HepG2 (cell line): ENCODE measurements around the gene TATDN2. TPM values are rescaled to one million over a fixed set of nuclear protein-coding genes. Genes with fewer than 3 reads are reported as not detected.

Experiments
- ATAC-seq: fragments of 200-7000 bp; cut with Tn5 transposase; 3 replicates; pipeline ENCODE4 v1.9.1; 2020; ENCODE audit warnings: mild to moderate bottlenecking, moderate library complexity
- BruUV-seq: library from RNA; stranded (reverse); fragments of 400-500 nt; replicated peaks from 2 replicates; lab custom pipeline; 2021; lab: Mats Ljungman, UMichigan
- CTCF ChIA-PET: fragments of 300-600 bp; formaldehyde crosslinking; extraction: SDS; loops from one replicate; lab custom pipeline; 2021; ENCODE audit warnings: low total read pairs, inconsistent platforms, low intra/inter-chr PET ratio; lab: Yijun Ruan, JAX
- POLR2A ChIA-PET: fragments of 350-600 bp; sonication (Branson Sonifier 250); formaldehyde crosslinking; loops from one replicate; lab custom pipeline; 2020; ENCODE audit warnings: antibody characterized with exemption, inconsistent platforms; lab: Yijun Ruan, JAX
- DNase-seq: peaks from one replicate; pipeline ENCODE4 v3.0.0-alpha.2; 2015; ENCODE audit warnings: low spot score
- FAIRE-seq: peaks from 3 replicates; lab custom pipeline; 2011; peaks lifted over from hg19 to GRCh38; lab: Jason Lieb, UNC
- H2AFZ ChIP-seq: one replicate; pipeline ENCODE4 v1.6.1; 2011; ENCODE audit warnings: low read length, inconsistent platforms
- H3K27ac ChIP-seq: fragments of 300-600 bp; 3 replicates; pipeline ENCODE4 v1.8.0; 2011; ENCODE audit warnings: mixed run types, mild to moderate bottlenecking, mixed read lengths, low read length, inconsistent platforms; ENCODE audit not compliant: insufficient read depth; ENCODE audit errors: extremely low read length
- H3K27me3 ChIP-seq, 2 experiments: fragments of 200-600 bp in 1 of 2; 2 replicates in 1 of 2; 3 replicates in 1 of 2; pipeline versions ENCODE4 v1.6.0 to v1.8.0; 2011; ENCODE audit warnings: low read length in 2 of 2, mild to moderate bottlenecking in 2 of 2, moderate library complexity in 2 of 2, inconsistent platforms in 1 of 2; ENCODE audit not compliant: insufficient read depth in 2 of 2, control insufficient read depth in 1 of 2
- H3K36me3 ChIP-seq, 2 experiments: fragments of 200-600 bp in 1 of 2; replicated peaks in 1 of 2; 2 replicates in 1 of 2; 3 replicates in 1 of 2; pipeline versions ENCODE4 v1.5.1 to v1.8.0; 2011; ENCODE audit warnings: low read length in 2 of 2, inconsistent platforms in 1 of 2; ENCODE audit not compliant: insufficient read depth in 2 of 2, control insufficient read depth in 1 of 2
- H3K4me1 ChIP-seq: 2 replicates; pipeline ENCODE4 v1.5.1; 2012; ENCODE audit warnings: low read length, inconsistent platforms; ENCODE audit not compliant: insufficient read depth
- H3K4me2 ChIP-seq: 2 replicates; pipeline ENCODE4 v1.6.0; 2011; ENCODE audit warnings: low read depth, low read length, inconsistent platforms
- H3K4me3 ChIP-seq, 3 experiments: fragments of 200-600 bp in 1 of 3; sonication (generic), shearing (Covaris generic) in 1 of 3; replicated peaks in 1 of 3; 2 replicates each; pipeline ENCODE4 v1.5.1; 2011 to 2016; ENCODE audit warnings: low read length in 3 of 3, inconsistent platforms in 2 of 3, low read depth in 2 of 3, mild to moderate bottlenecking in 2 of 3, control low read depth in 1 of 3, mixed read lengths in 1 of 3; ENCODE audit not compliant: insufficient read depth in 1 of 3
- H3K79me2 ChIP-seq: one replicate; pipeline ENCODE4 v1.6.1; 2011; ENCODE audit warnings: low read length, inconsistent platforms; ENCODE audit not compliant: insufficient read depth
- H3K9ac ChIP-seq: 2 replicates; pipeline ENCODE4 v1.6.0; 2011; ENCODE audit warnings: mild to moderate bottlenecking, low read depth, low read length, inconsistent platforms; ENCODE audit not compliant: insufficient read depth
- H3K9me3 ChIP-seq: 2 replicates; pipeline ENCODE4 v1.5.1; 2012; ENCODE audit warnings: mild to moderate bottlenecking, low read length
- H4K20me1 ChIP-seq: 2 replicates; pipeline ENCODE4 v1.6.0; 2011; ENCODE audit warnings: inconsistent platforms, mild to moderate bottlenecking, low read length, moderate library complexity; ENCODE audit not compliant: insufficient read depth
- GABPA ChIP-seq, 2 experiments: IDR thresholded peaks; 2 replicates each; pipeline ENCODE4 v1.6.1; 2011 to 2016; ENCODE audit warnings: low read depth in 2 of 2, low read length in 1 of 2, missing biosample characterization in 1 of 2, missing genetic modification characterization in 1 of 2
- KDM2A ChIP-seq: sonication (generic); formaldehyde crosslinking; IDR thresholded peaks from 2 replicates; pipeline ENCODE4 v1.4.0; 2020; ENCODE audit warnings: low read depth, missing genetic modification reagents, borderline replicate concordance
- MTERF4 ChIP-seq: sonication (generic); formaldehyde crosslinking; IDR thresholded peaks from 2 replicates; pipeline ENCODE4 v1.8.0; 2023; ENCODE audit warnings: mild to moderate bottlenecking, missing genetic modification reagents
- POLR2AphosphoS2 ChIP-seq: IDR thresholded peaks from 2 replicates; pipeline ENCODE4 v1.6.1; 2011; ENCODE audit warnings: low read depth, low read length, improper control_type of control experiment
- TFAP4 ChIP-seq: sonication (generic); IDR thresholded peaks from 2 replicates; pipeline ENCODE4 v1.6.1; 2016; ENCODE audit warnings: low read depth, borderline replicate concordance
- TRAFD1 ChIP-seq: sonication (generic); formaldehyde crosslinking; IDR thresholded peaks from 2 replicates; pipeline ENCODE4 v1.5.1; 2020; ENCODE audit warnings: missing genetic modification reagents, mild to moderate bottlenecking, borderline replicate concordance
- ZNF34 ChIP-seq: sonication (generic); formaldehyde crosslinking; IDR thresholded peaks from 2 replicates; pipeline ENCODE4 v1.4.0; 2020; ENCODE audit warnings: mild to moderate bottlenecking, missing genetic modification reagents, borderline replicate concordance
- ZNF570 ChIP-seq: sonication (generic); formaldehyde crosslinking; IDR thresholded peaks from 2 replicates; pipeline ENCODE4 v1.4.0; 2020; ENCODE audit warnings: mild to moderate bottlenecking, missing genetic modification reagents, borderline replicate concordance
- ZNF644 ChIP-seq: IDR thresholded peaks from 2 replicates; pipeline ENCODE4 v1.6.1; 2016; ENCODE audit warnings: low read depth
- ZNF781 ChIP-seq: sonication (generic); formaldehyde crosslinking; IDR thresholded peaks from 2 replicates; pipeline ENCODE4 v1.5.1; 2020; ENCODE audit warnings: borderline replicate concordance, mild to moderate bottlenecking, missing genetic modification reagents; ENCODE audit errors: not compliant biosample characterization
- WGBS: methylation state at CpG from one replicate; pipeline ENCODE4 v1.1.6; 2017; ENCODE audit warnings: low lambda C conversion rate; 5-methylcytosine and 5-hydroxymethylcytosine counted together
- in situ Hi-C: cut with HindIII; loops from 2 replicates; pipeline ENCODE4 v1.10.0; 2017; ENCODE audit warnings: low pct_unique_long_range_greater_than_20kb; ENCODE audit not compliant: extremely low pct_ligation_motif_present
- intact Hi-C: fragments of 100-400 bp; cut with micrococcal nuclease; formaldehyde crosslinking; loops from one replicate; pipeline ENCODE4 v1.10.0; 2022; ENCODE audit not compliant: unreplicated experiment
- polyA plus RNA-seq, 8 experiments: library from polyadenylated mRNA; depleted of rRNA in 3 of 8; stranded (reverse) in 7 of 8; unstranded in 1 of 8; fragments of >200 nt; fragmentation: Illumina TruSeq in 4 of 8; extraction: Trizol in 4 of 8; gene quantifications; 2 replicates each; pipeline versions ENCODE4 v1.2.1 to v1.2.3, GENCODE V29; 2011 to 2016; ENCODE audit warnings: low read depth in 4 of 8, missing spikeins in 1 of 8, mixed read lengths in 1 of 8; ENCODE audit not compliant: insufficient read depth in 1 of 8
- total RNA-seq, 5 experiments: library from RNA; depleted of rRNA; stranded (reverse); fragments of >200 nt; fragmentation: Illumina TruSeq; extraction: Trizol; gene quantifications; 2 replicates each; pipeline ENCODE4 v1.2.3, GENCODE V29; 2016; ENCODE audit warnings: low read depth in 1 of 5

The TATDN2 gene
- total and polyA plus RNA-seq, 2 of the 13 experiments (the other 11 are each of a cell fraction or from before 2014, with no cell fraction given): 12.1 to 21.9 TPM

- Histone ChIP-seq H3K4me2 (no peak overlapping the region), H3K27ac (no peak overlapping the region), H2AFZ (no peak overlapping the region), H3K9me3 (no peaks in the 10 kb centered on the region), H4K20me1 (peaks cover 24% of the 10 kb centered on the region), H3K4me1 (peaks cover 67% of the 10 kb centered on the region), H3K4me3 (no peak overlapping the region), H3K36me3 (peaks cover 35 to 80% of the 10 kb centered on the region in 2 experiments), H3K9ac (no peak overlapping the region), H3K27me3 (no peaks in the 10 kb centered on the region; a peak in 1 of 5 replicates), H3K79me2 (peaks cover 38% of the 10 kb centered on the region)
- no peak for DNase-seq
- in situ Hi-C loops (no loop called here), intact Hi-C loops (no loop called here)
- no TSS peak for BruUV-seq
- no peak for TF ChIP-seq TRAFD1 (CRISPR knock-in tag)
- TF ChIP-seq TFAP4: no peak
- TF ChIP-seq ZNF644 (CRISPR knock-in tag): no peak
- no peak for TF ChIP-seq KDM2A (CRISPR knock-in tag)
- no peak for TF ChIP-seq MTERF4 (CRISPR knock-in tag)
- no peak for TF ChIP-seq GABPA (IDR thresholded peaks at IDR 0.05; ENCODE audit: low read depth, low read length)
- no peak for TF ChIP-seq GABPA (CRISPR knock-in tag; IDR thresholded peaks at IDR 0.05; ENCODE audit: low read depth)
- TF ChIP-seq ZNF34: no peak
- no peak for TF ChIP-seq ZNF781 (CRISPR knock-in tag)
- no peak for TF ChIP-seq POLR2AphosphoS2
- no peak for TF ChIP-seq ZNF570 (CRISPR knock-in tag)
- no peak for FAIRE-seq
- 96% methylated on average over 10 of the region's 14 CpGs for WGBS
- CTCF ChIA-PET: no interaction called here
- no peak for ATAC-seq
- POLR2A ChIA-PET: interaction anchor here (0.8 to 1.1 kb wide), 2 partner anchors 11 to 23 kb away, joined by 3 read pairs; partner anchors contain the start of gene GHRL
Measured at GRCh38 chr3:10315101-10315500, 66.8 kb downstream of the TATDN2 start.
